Cortex of kidney (tissue), 1 donor: ENCODE measurements around the gene ZNF283.
"Not testable (repeated sequence)": the region's sequence is repeated elsewhere in the genome, so short reads cannot be mapped to it uniquely, and the experiment has no call there.

Experiments
- DNase-seq: peaks from one replicate; lab custom pipeline; 2025; lab: John Stamatoyannopoulos, UW

Gene ZNF283

GRCh38 chr19:43799502-43800142, 27.5 kb upstream of the ZNF283 start:
- DNase-seq, result no peak

GRCh38 chr19:43802216-43802951, 24.7 kb upstream of the ZNF283 start, which contains the start of gene LYPD5:
TSS of gene LYPD5 (minus strand) at chr19:43802447. CDS start at chr19:43802380, 67 bp downstream.
- DNase-seq, result no peak

GRCh38 chr19:43804432-43804831, 22.7 kb upstream of the ZNF283 start:
- DNase-seq, result no peak

DNA sequence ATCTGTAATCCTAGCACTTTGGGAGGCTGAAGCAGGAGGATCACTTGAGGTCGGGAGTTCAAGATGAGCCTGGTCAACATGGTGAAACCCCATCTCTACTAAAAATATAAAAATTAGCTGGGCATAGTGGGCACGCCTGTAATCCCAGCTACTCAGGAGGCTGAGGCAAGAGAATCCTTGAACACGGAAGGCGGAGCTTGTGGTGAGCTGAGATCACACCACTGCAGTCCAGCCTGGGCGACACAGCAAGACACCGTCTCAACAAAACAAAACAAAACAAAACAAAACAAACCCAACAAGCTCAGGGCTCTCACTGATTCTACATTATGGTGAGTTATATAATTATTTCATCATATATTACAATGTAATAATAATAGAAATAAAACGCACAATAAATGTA, 20.7 kb upstream of the ZNF283 start:
- DNase-seq, result not testable (repeated sequence)

- DNase-seq, result no peak
These were observed 20.3 kb upstream of the ZNF283 start for GRCh38 chr19:43806848-43807247.

DNA sequence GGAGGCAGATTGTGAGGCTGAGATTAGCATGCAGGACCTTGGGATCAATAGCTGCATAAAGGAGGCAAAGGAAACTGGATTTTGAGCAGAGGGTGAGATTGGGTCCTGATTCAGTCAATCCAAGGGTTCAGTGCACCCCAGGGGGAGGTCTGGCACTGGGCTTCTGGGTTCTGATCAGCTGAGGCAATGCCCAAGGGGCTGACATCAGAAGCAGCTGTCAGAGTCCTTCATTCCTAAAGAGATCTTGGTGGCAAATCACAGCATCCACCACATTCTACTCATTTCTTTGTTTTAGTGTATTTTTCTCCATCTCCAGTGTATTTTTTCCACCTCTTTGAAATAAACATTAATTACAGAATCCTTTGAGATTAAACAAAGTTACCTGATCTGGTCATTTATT, 19.5 kb upstream of the ZNF283 start:
- DNase-seq, result no peak

DNA sequence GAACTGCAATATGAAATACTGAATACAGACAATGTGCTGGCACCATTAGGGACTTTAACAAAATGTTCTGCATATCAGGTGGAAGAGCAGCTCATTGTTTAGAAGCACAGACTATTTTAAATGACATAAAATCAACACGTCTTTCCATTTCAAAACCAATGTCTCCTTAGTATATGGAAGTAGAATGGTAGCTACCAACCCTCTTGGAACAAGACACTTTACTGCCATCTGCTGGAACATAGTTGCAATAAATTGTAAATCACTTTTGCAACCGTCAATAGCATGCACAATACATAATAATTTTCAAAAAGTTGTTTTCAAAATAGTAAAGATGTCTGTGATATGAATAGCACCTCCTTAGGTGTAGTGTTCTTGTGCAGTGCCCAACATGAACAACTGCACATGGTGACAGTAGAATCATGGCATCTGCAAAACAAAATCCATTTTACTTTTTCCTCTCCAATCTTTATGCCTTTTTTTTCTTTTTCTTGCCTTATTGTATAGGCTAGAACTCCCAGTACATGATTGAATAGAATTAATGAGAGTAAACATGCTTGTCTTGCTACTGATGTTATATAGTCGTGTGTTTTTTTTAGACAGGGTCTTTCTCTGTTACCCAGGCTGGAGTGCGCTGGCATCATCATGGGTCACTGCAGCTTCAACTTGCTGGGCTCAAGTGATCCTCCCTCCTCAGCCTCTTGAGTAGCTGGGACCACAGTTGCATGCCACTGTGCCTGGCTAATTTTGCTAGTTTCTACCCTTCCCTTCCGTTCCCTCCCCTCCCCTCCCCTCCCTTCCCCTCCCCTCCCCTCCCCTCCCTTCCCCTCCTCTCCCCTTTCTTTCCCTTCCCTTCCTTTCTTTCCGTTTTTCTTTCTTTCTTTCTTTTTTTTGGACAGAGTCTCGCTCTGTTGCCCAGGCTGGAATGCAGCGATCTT, 17.1 kb upstream of the ZNF283 start:
- DNase-seq, result no peak

- DNase-seq, result no peak
These were observed 15.3 kb upstream of the ZNF283 start for GRCh38 chr19:43811837-43812236.

- no peak for DNase-seq
These were observed 14.9 kb upstream of the ZNF283 start for GRCh38 chr19:43812259-43812658.

GRCh38 chr19:43812688-43813087, 14.4 kb upstream of the ZNF283 start:
- DNase-seq, result no peak

GRCh38 chr19:43814663-43815352, 12.3 kb upstream of the ZNF283 start:
- DNase-seq, result no peak

- not testable (repeated sequence) for DNase-seq
These were observed 9.7 kb upstream of the ZNF283 start for GRCh38 chr19:43817454-43817853.

- DNase-seq, result no peak
These were observed 8.6 kb upstream of the ZNF283 start for GRCh38 chr19:43818500-43818899.

- no peak for DNase-seq
These were observed 6.8 kb upstream of the ZNF283 start for GRCh38 chr19:43820098-43820883.

GRCh38 chr19:43820884-43821215, 6.3 kb upstream of the ZNF283 start:
- DNase-seq, result no peak

GRCh38 chr19:43823856-43824255, 3.3 kb upstream of the ZNF283 start:
- not testable (repeated sequence) for DNase-seq

DNA sequence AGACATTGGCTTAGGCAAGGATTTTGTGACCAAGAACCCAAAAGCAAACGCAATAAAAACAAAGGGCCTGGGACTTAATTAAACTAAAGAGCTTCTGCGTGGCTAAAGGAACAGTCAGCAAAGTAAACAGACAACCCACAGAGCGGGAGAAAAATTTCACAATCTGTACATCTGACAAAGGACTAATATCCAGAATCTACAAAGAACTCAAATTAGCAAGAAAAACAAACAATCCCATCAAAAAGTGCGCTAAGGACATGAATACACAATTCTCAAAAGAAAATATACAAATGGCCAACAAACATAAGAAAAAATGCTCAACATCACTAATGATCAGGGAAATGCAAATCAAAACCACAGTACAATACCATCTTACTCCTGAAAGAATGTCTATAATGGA, 2.5 kb upstream of the ZNF283 start:
- not testable (repeated sequence) for DNase-seq

DNA sequence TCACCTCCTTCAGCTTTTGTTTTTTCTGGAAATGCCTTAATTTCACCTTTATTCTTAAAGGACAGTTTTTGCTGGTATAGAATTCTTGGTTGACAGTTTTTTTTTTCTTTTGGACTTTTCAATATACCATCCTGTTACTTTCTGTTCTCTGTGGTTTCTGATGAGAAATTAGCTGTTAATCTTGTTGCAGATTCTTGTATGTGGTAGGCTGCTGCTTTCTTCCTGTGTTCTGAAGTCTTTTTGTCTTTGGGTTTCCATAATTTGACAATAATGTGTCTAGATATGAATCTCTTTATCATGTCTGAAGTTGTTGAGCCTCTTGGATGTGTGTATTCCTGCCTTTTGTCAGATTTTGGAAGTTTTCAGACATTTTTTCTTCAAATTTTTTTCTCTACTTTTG, 12.0 kb downstream of the ZNF283 start:
- no peak for DNase-seq

DNA sequence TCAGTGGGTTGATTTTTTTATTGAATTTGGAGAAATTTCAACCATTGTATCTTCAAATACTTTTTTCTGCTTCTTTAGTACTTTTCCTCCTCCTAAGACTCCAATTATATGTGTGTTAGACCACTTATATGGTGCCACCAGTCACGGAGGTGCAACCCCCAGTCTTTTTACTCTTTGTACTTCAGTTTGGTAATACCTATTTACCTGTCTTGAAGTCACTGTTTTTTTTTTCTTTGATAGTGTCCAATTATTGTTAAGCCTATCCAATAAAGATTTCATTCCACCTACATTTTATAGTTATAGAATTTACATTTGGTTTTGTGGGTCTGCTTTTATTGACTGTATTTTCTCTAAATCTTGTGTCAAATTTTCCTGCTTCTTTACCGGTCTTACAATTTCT, 14.9 kb downstream of the ZNF283 start:
- no peak for DNase-seq

GRCh38 chr19:43847246-43847645, 20.1 kb downstream of the ZNF283 start:
- no peak for DNase-seq

DNA sequence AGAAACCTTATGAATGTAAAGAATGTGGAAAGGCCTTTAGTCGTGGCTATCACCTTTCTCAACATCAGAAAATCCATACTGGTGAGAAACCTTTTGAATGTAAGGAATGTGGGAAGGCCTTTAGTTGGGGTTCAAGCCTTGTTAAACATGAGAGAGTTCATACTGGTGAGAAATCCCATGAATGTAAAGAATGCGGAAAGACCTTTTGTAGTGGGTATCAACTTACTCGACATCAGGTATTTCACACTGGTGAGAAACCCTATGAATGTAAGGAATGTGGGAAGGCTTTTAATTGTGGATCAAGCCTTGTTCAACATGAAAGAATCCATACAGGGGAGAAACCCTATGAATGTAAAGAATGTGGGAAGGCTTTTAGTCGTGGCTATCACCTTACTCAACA, 20.8 kb downstream of the ZNF283 start:
- DNase-seq, result no peak
